Ishikawa (cell line): ENCODE results near the gene EPS8L3.

ENCODE experiments used
- EP300 ChIP-seq: IDR thresholded peaks from 2 replicates; pipeline ENCODE4 v1.6.1; 2012; ENCODE audit warnings: borderline replicate concordance
- TAF1 ChIP-seq: IDR thresholded peaks from 2 replicates; pipeline ENCODE4 v1.6.1; 2012; ENCODE audit warnings: low read depth, mild to moderate bottlenecking
- YY1 ChIP-seq: IDR thresholded peaks from 2 replicates; pipeline ENCODE4 v1.6.1; 2012; ENCODE audit warnings: low read depth
- TF ChIP-seq, protein P1 (sequence below): IDR thresholded peaks from 2 replicates; pipeline ENCODE4 v1.6.1; 2012

DNA sequence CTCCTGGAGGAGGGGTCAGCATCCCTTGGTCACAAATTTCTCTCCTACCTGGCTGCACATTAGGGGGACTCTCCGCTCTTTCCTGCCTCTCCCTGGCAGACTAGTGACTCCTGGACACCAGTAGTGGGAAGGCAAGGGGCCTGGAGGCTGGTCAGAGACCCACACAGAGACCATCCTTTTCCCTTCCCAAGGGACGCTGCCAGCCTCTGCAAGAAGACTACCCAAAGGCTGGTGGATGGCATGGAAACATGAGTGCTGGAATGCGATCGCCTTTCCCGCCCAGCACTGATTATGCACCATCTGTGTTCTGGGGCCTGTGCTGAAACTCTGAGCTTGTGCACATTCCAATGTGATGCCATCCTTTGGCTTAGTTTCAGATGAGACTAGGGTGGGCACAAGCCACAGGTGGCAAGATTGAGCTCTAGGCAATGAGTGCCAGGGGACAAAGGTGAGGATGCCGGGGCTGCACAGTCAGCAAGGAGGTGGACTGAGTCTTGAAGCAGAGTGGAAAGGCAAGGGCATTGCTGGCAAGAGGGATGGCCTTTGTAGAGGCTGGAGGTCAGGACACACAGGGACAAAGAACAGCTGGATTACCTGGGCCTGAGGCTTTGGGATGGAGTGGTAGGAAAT, 12.6 kb upstream of the EPS8L3 start:
- TF ChIP-seq EP300, result no peak
- TF ChIP-seq YY1, result no peak
- no peak for TF ChIP-seq TAF1
- TF ChIP-seq, protein P1, sequence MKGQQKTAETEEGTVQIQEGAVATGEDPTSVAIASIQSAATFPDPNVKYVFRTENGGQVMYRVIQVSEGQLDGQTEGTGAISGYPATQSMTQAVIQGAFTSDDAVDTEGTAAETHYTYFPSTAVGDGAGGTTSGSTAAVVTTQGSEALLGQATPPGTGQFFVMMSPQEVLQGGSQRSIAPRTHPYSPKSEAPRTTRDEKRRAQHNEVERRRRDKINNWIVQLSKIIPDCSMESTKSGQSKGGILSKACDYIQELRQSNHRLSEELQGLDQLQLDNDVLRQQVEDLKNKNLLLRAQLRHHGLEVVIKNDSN, result no peak
